Measurements from ENCODE around the gene ELMOD3. TPM values are rescaled to one million over a fixed set of nuclear protein-coding genes. Genes with fewer than 3 reads are reported as not detected.

Gene ELMOD3
- total and polyA plus RNA-seq, 4 donors = 5.5 to 15.8 (median 8.0) TPM

DNA sequence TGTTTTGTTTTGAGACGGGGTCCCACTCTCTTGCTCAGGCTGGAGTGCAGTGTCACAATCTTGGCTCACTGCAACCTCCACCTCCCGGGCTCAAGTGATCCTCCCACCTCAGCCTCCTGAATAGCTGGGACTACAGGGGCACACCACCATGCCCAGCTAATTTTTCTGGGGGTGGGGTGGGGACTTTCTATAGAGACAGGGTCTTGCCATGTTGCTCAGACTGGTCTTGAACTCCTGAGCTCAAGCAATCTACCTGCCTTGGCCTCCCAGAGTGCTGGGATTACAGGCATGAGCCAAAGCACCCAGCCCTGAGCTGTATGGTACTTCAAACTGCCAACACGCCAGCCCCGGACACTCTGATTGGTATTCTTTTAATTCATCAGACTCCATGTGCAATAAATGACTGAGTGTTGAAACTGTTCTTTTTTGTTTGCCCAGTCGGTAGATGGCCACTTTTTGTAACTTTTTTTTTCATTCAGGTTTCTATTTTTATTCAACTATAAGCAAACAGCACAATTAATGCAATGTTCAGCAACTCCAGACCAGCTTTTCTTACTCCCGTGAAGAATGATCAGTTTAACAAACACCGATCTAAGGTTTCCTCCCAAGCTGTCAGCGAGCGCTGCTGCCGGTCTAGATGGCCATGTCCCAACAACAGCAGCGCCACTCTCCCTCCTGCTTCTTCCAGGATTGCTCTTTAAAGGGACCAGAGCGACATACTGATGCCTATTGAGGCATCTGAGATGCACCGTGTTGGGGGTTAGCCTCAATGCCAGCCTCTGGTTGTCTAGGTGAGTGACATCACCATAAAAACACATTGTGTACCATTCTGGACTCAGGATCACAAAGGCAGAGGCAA lies 14.3 kb upstream of the ELMOD3 start:
- no peak overlapping the region for H3K9ac ChIP-seq (ENCODE audit: low read depth in 1 of 2, low read length in 2 of 2)
- DNase-seq (ENCODE audit: low spot score) = no peak
- peaks cover 2 to 22% (median 14%) of the 10 kb centered on the region in 4 donors for H3K36me3 ChIP-seq (ENCODE audit: control insufficient read depth in 4 of 4, insufficient read depth in 3 of 4, low read depth in 1 of 4, low read length in 3 of 4)
- peak overlapping the region in 1 of 3 donors; percentile 18 for H3K4me3 ChIP-seq (ENCODE audit: low read depth in 1 of 3, low read length in 3 of 3)
- peak overlapping the region; percentile 56 to 57 for H3K27ac ChIP-seq (ENCODE audit: low read depth in 1 of 2, low read length in 2 of 2)
- peaks cover 0 to 15% (median 10%) of the 10 kb centered on the region in 4 donors for H3K4me1 ChIP-seq (ENCODE audit: control insufficient read depth in 4 of 4, insufficient read depth in 4 of 4, low read length in 3 of 4)
- H3K27me3 ChIP-seq (ENCODE audit: control insufficient read depth in 4 of 4, insufficient read depth in 4 of 4, low read length in 3 of 4) = no peaks in the 10 kb centered on the region
- WGBS = 26% methylated on average over 13 of the region's 13 CpGs
- TF ChIP-seq SP1 (IDR thresholded peaks at IDR 0.05) (no peak), RXRA (IDR thresholded peaks at IDR 0.05) (peak in 1 of 2 donors; percentile 30), FOXA2 (IDR thresholded peaks at IDR 0.05) (no peak), ZBTB33 (IDR thresholded peaks at IDR 0.05) (no peak), JUND (IDR thresholded peaks at IDR 0.05) (no peak), REST (IDR thresholded peaks at IDR 0.05) (no peak), HNF4G (IDR thresholded peaks at IDR 0.05) (no peak), YY1 (IDR thresholded peaks at IDR 0.05) (peak; percentile 61), EGR1 (IDR thresholded peaks at IDR 0.05; ENCODE audit: low read depth in 2 of 2) (no peak), NR2F2 (IDR thresholded peaks at IDR 0.05) (no peak), RAD21 (IDR thresholded peaks at IDR 0.05) (peak in 1 of 2 donors; percentile 2), TAF1 (conservative IDR thresholded peaks at IDR 0.05) (no peak), GABPA (IDR thresholded peaks at IDR 0.05 in 1 of 2, conservative IDR thresholded peaks at IDR 0.05 in 1 of 2) (no peak), CTCF (IDR thresholded peaks at IDR 0.05; ENCODE audit: low read depth, low read length, missing input control) (no peak), HNF4A (conservative IDR thresholded peaks at IDR 0.05) (peak; percentile 23 to 24), FOXA1 (IDR thresholded peaks at IDR 0.05) (no peak), MAX (IDR thresholded peaks at IDR 0.05) (no peak)
- TF ChIP-seq, protein P1, sequence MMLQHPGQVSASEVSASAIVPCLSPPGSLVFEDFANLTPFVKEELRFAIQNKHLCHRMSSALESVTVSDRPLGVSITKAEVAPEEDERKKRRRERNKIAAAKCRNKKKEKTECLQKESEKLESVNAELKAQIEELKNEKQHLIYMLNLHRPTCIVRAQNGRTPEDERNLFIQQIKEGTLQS (IDR thresholded peaks at IDR 0.05) = no peak
- H3K9me3 ChIP-seq (ENCODE audit: control insufficient read depth in 4 of 4, low read length in 3 of 4) = no peaks in the 10 kb centered on the region
